ENCODE data around the gene UAP1L1.

UAP1L1 gene

GRCh38 chr9:137034039-137034708, 43.1 kb upstream of the UAP1L1 start:
- peaks cover 2% of the 10 kb centered on the region for H3K36me3 ChIP-seq (ENCODE audit: control insufficient read depth, insufficient read depth, low read length)
- peaks cover 7% of the 10 kb centered on the region for H3K27me3 ChIP-seq (ENCODE audit: control insufficient read depth, insufficient read depth, low read length, poor library complexity, severe bottlenecking)
- no peak overlapping the region for H3K4me3 ChIP-seq (ENCODE audit: insufficient read depth, low read depth, low read length)
- WGBS, 2 experiments: 85 to 86% methylated on average over 13 of the region's 15 CpGs
- no peak overlapping the region for H3K27ac ChIP-seq (ENCODE audit: insufficient read depth, low read depth, low read length, poor library complexity, severe bottlenecking)
- no peaks in the 10 kb centered on the region for H3K9me3 ChIP-seq (ENCODE audit: control insufficient read depth, low read length)
- peaks cover under 1% of the 10 kb centered on the region for H3K4me1 ChIP-seq (ENCODE audit: control insufficient read depth, insufficient read depth, low read length)

GRCh38 chr9:137034709-137035506, 42.4 kb upstream of the UAP1L1 start:
- Histone ChIP-seq H3K27ac (ENCODE audit: insufficient read depth, low read depth, low read length, poor library complexity, severe bottlenecking) (no peak overlapping the region), H3K9me3 (ENCODE audit: control insufficient read depth, low read length) (no peaks in the 10 kb centered on the region), H3K27me3 (ENCODE audit: control insufficient read depth, insufficient read depth, low read length, poor library complexity, severe bottlenecking) (peaks cover 5% of the 10 kb centered on the region), H3K4me3 (ENCODE audit: insufficient read depth, low read depth, low read length) (no peak overlapping the region), H3K4me1 (ENCODE audit: control insufficient read depth, insufficient read depth, low read length) (no peaks in the 10 kb centered on the region), H3K36me3 (ENCODE audit: control insufficient read depth, insufficient read depth, low read length) (peaks cover 4% of the 10 kb centered on the region)
- WGBS, 2 experiments: 40 to 44% methylated on average over 24 of the region's 24 CpGs

- no peak overlapping the region for H3K4me3 ChIP-seq (ENCODE audit: insufficient read depth, low read depth, low read length)
- peaks cover 5% of the 10 kb centered on the region for H3K27me3 ChIP-seq (ENCODE audit: control insufficient read depth, insufficient read depth, low read length, poor library complexity, severe bottlenecking)
- no peaks in the 10 kb centered on the region for H3K9me3 ChIP-seq (ENCODE audit: control insufficient read depth, low read length)
- H3K4me1 ChIP-seq (ENCODE audit: control insufficient read depth, insufficient read depth, low read length): no peaks in the 10 kb centered on the region
- WGBS, 2 experiments: 32 to 36% methylated on average over 9 of the region's 9 CpGs
- H3K36me3 ChIP-seq (ENCODE audit: control insufficient read depth, insufficient read depth, low read length): peaks cover 4% of the 10 kb centered on the region
- H3K27ac ChIP-seq (ENCODE audit: insufficient read depth, low read depth, low read length, poor library complexity, severe bottlenecking): no peak overlapping the region
Measured at GRCh38 chr9:137035507-137035834, 41.8 kb upstream of the UAP1L1 start.

- peaks cover 4% of the 10 kb centered on the region for H3K36me3 ChIP-seq (ENCODE audit: control insufficient read depth, insufficient read depth, low read length)
- no peak overlapping the region for H3K27ac ChIP-seq (ENCODE audit: insufficient read depth, low read depth, low read length, poor library complexity, severe bottlenecking)
- H3K27me3 ChIP-seq (ENCODE audit: control insufficient read depth, insufficient read depth, low read length, poor library complexity, severe bottlenecking): peaks cover 5% of the 10 kb centered on the region
- no peaks in the 10 kb centered on the region for H3K4me1 ChIP-seq (ENCODE audit: control insufficient read depth, insufficient read depth, low read length)
- H3K4me3 ChIP-seq (ENCODE audit: insufficient read depth, low read depth, low read length): no peak overlapping the region
- WGBS, 2 experiments: 83 to 87% methylated on average over 8 of the region's 8 CpGs
- no peaks in the 10 kb centered on the region for H3K9me3 ChIP-seq (ENCODE audit: control insufficient read depth, low read length)
Measured at GRCh38 chr9:137035937-137036336, 41.4 kb upstream of the UAP1L1 start.

GRCh38 chr9:137037035-137037434, 40.3 kb upstream of the UAP1L1 start:
- no peak overlapping the region for H3K4me3 ChIP-seq (ENCODE audit: insufficient read depth, low read depth, low read length)
- H3K4me1 ChIP-seq (ENCODE audit: control insufficient read depth, insufficient read depth, low read length): no peaks in the 10 kb centered on the region
- no peak overlapping the region for H3K27ac ChIP-seq (ENCODE audit: insufficient read depth, low read depth, low read length, poor library complexity, severe bottlenecking)
- H3K36me3 ChIP-seq (ENCODE audit: control insufficient read depth, insufficient read depth, low read length): peaks cover 4% of the 10 kb centered on the region
- H3K27me3 ChIP-seq (ENCODE audit: control insufficient read depth, insufficient read depth, low read length, poor library complexity, severe bottlenecking): peaks cover 5% of the 10 kb centered on the region
- 89 to 96% methylated on average over 13 of the region's 13 CpGs for WGBS, 2 experiments
- no peaks in the 10 kb centered on the region for H3K9me3 ChIP-seq (ENCODE audit: control insufficient read depth, low read length)

GRCh38 chr9:137037483-137037882, 39.8 kb upstream of the UAP1L1 start:
- Histone ChIP-seq H3K27ac (ENCODE audit: insufficient read depth, low read depth, low read length, poor library complexity, severe bottlenecking) (no peak overlapping the region), H3K36me3 (ENCODE audit: control insufficient read depth, insufficient read depth, low read length) (peaks cover 4% of the 10 kb centered on the region), H3K4me1 (ENCODE audit: control insufficient read depth, insufficient read depth, low read length) (no peaks in the 10 kb centered on the region), H3K4me3 (ENCODE audit: insufficient read depth, low read depth, low read length) (no peak overlapping the region), H3K27me3 (ENCODE audit: control insufficient read depth, insufficient read depth, low read length, poor library complexity, severe bottlenecking) (peaks cover 5% of the 10 kb centered on the region), H3K9me3 (ENCODE audit: control insufficient read depth, low read length) (no peaks in the 10 kb centered on the region)
- WGBS, 2 experiments: 93 to 95% methylated on average over 10 of the region's 10 CpGs

GRCh38 chr9:137038916-137039315, 38.4 kb upstream of the UAP1L1 start:
- Histone ChIP-seq H3K27me3 (ENCODE audit: control insufficient read depth, insufficient read depth, low read length, poor library complexity, severe bottlenecking) (peaks cover 8% of the 10 kb centered on the region), H3K4me3 (ENCODE audit: insufficient read depth, low read depth, low read length) (no peak overlapping the region), H3K27ac (ENCODE audit: insufficient read depth, low read depth, low read length, poor library complexity, severe bottlenecking) (no peak overlapping the region), H3K9me3 (ENCODE audit: control insufficient read depth, low read length) (no peaks in the 10 kb centered on the region), H3K36me3 (ENCODE audit: control insufficient read depth, insufficient read depth, low read length) (peaks cover 4% of the 10 kb centered on the region), H3K4me1 (ENCODE audit: control insufficient read depth, insufficient read depth, low read length) (no peaks in the 10 kb centered on the region)
- WGBS, 2 experiments: 93% methylated on average over 9 of the region's 9 CpGs

- Histone ChIP-seq H3K9me3 (ENCODE audit: control insufficient read depth, low read length) (no peaks in the 10 kb centered on the region), H3K4me1 (ENCODE audit: control insufficient read depth, insufficient read depth, low read length) (peaks cover 2% of the 10 kb centered on the region), H3K36me3 (ENCODE audit: control insufficient read depth, insufficient read depth, low read length) (peaks cover 4% of the 10 kb centered on the region), H3K4me3 (ENCODE audit: insufficient read depth, low read depth, low read length) (no peak overlapping the region), H3K27me3 (ENCODE audit: control insufficient read depth, insufficient read depth, low read length, poor library complexity, severe bottlenecking) (peaks cover 13% of the 10 kb centered on the region), H3K27ac (ENCODE audit: insufficient read depth, low read depth, low read length, poor library complexity, severe bottlenecking) (no peak overlapping the region)
- WGBS, 2 experiments: 95 to 97% methylated on average over 32 of the region's 32 CpGs
Measured at GRCh38 chr9:137039611-137040366, 37.5 kb upstream of the UAP1L1 start.

- Histone ChIP-seq H3K4me3 (ENCODE audit: insufficient read depth, low read depth, low read length) (no peak overlapping the region), H3K9me3 (ENCODE audit: control insufficient read depth, low read length) (no peaks in the 10 kb centered on the region), H3K4me1 (ENCODE audit: control insufficient read depth, insufficient read depth, low read length) (peaks cover 9% of the 10 kb centered on the region), H3K36me3 (ENCODE audit: control insufficient read depth, insufficient read depth, low read length) (peaks cover 4% of the 10 kb centered on the region), H3K27me3 (ENCODE audit: control insufficient read depth, insufficient read depth, low read length, poor library complexity, severe bottlenecking) (peaks cover 19% of the 10 kb centered on the region), H3K27ac (ENCODE audit: insufficient read depth, low read depth, low read length, poor library complexity, severe bottlenecking) (no peak overlapping the region)
- WGBS, 2 experiments: 92 to 93% methylated on average over 23 of the region's 23 CpGs
Measured at GRCh38 chr9:137040568-137040967, 36.7 kb upstream of the UAP1L1 start.

GRCh38 chr9:137041124-137041523, 36.2 kb upstream of the UAP1L1 start:
- 77% methylated on average over 16 of the region's 16 CpGs for WGBS, 2 experiments
- no peaks in the 10 kb centered on the region for H3K9me3 ChIP-seq (ENCODE audit: control insufficient read depth, low read length)
- H3K4me1 ChIP-seq (ENCODE audit: control insufficient read depth, insufficient read depth, low read length): peaks cover 9% of the 10 kb centered on the region
- no peak overlapping the region for H3K4me3 ChIP-seq (ENCODE audit: insufficient read depth, low read depth, low read length)
- peaks cover 25% of the 10 kb centered on the region for H3K27me3 ChIP-seq (ENCODE audit: control insufficient read depth, insufficient read depth, low read length, poor library complexity, severe bottlenecking)
- no peak overlapping the region for H3K27ac ChIP-seq (ENCODE audit: insufficient read depth, low read depth, low read length, poor library complexity, severe bottlenecking)
- H3K36me3 ChIP-seq (ENCODE audit: control insufficient read depth, insufficient read depth, low read length): peaks cover 4% of the 10 kb centered on the region

All from ectodermal cell (in vitro differentiated cells).